Dermis blood vessel endothelial cell (primary cell): ENCODE data around the gene SPINT2. TPM values are rescaled to one million over a fixed set of nuclear protein-coding genes. Genes with fewer than 3 reads are reported as not detected.

Experiments used
- DNase-seq: peaks from one replicate; pipeline ENCODE4 v3.0.0; 2010
- total RNA-seq: library from RNA; depleted of rRNA; stranded (reverse); fragments of >200 nt; gene quantifications from 2 replicates; pipeline ENCODE4 v1.2.3, GENCODE V29; 2014

The SPINT2 gene
- total RNA-seq, 1 donor from 2014 or later: 34.5 TPM

DNA sequence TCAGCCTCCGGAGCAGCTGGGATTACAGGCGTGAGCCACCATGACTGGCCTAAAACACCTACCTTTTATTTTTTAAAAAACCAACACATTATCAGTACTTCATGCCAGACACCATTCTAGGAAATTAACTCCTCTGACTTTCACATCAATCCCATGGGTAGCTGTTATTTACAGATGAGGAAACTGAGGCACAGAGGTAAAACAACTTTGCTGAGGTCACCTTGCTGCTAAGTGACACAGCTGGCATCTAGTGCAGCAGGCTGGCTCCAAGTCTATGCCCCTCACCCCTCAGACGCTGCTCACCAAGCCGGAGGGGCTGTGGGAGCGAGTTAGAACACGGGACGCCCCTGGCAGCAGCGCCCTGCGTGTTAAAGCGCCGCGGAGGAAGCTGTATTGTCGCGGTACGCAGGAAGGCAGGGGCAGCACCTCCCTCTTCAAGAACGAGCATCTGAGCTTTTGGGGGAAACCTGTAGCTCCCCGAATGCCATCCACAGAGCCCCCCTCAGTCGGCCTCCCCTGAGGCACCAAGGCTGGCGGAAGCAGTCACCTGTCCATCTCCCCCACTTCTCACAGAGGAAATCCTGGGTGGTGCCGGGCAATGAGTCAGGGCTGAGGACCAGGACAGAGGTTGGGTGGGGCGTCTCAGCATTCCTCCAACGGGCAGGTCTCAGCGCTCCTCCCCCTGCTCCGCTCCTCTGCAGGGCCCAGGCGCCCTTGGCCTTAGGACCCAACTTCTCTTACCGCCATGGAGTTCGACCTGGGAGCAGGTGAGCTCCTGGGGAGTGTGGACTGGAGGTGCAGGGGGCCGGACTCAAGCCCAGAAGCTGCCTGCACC is 39.4 kb downstream of the SPINT2 start, which contains the start of gene C19orf33:
Gene C19orf33 (plus strand): TSS at position 735 of the 835 bp plus-strand sequence. CDS start 11 bp downstream, at position 746.
- peak; percentile 21 for DNase-seq

DNA sequence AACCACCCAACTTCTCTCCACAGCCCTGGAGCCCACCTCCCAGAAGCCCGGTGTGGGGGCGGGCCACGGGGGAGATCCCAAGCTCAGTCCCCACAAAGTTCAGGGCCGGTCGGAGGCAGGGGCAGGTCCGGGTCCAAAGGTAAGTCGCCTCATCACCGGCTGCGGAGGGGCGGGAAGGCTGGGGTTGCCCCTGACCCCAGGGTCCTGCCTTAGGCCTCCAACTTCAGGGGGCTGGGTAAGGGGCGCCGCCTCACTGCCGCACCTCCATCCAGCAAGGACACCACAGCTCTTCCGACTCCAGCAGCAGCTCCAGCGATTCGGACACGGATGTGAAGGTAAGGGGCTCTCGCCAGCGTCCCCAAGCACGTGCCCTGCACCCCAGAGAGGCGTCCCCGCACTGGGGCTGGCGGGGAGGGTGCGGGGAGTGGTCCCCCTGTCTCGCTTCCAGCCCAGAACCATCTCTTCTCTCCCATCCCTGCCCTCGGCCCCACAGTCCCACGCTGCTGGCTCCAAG is 40.0 kb downstream of the SPINT2 start:
- DNase-seq: no peak

DNA sequence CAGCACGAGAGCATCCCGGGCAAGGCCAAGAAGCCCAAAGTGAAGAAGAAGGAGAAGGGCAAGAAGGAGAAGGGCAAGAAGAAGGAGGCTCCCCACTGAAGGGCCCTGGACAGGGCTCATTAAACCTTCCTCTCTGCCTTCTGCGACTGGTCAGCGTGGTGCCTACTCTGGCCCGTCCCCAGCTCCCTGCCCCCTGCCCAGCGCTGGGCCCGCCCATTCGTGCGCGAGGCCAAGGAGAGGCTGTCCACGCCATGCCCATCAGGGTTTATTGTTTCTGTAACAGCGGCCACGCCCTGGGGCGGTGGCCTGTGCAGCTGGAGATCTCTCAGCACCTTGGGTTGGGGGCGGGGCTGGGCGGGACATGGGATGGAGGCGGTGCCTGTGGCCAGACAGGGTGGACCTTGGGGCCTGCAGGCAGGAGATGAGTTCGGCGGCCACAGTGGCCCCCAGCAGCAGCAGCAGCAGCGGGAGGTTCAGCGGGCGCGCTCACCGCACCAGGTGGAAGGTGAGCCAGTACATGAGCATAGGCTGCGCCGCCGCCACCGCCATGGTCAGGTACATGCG is 40.6 kb downstream of the SPINT2 start:
- DNase-seq: peak; percentile 64

DNA sequence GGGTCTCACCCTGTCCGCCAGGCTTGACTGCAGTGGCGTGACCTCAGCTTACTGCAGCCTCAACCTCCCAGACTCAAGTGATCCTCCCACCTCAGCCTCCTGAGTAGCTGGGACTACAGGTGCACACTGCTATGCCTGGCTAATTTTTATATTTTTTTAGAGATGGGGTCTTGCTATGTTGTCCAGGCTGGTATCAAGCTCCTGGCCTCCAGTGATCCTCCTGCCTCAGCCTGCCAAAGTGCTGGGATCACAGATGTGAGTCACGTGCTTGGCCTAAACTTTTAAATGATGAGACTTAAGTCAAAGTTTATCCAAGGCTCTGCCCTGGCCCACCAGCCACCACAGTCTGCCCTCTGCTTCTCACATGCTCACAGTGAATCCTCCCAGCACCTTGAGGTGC is 41.9 kb downstream of the SPINT2 start:
- DNase-seq: no peak

DNA sequence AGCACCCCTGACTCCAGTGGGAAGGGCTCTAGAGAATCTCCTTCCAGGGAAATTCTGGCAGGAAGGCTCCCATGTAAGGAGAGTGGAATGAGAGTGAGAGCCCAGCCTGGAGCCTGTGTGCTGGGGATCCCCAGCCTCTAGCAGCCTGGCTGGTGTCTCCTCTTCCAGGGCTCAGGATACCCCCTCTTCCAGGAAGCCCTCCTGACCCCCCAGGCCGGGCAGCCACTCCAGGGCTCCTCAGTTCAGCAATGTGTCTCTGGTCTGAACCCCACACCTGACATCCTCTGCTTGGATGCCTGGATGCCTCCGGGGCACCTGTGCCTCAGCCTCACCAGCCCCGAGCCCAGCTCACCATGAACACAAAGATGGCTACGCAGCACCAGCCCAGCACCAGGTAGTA is 42.7 kb downstream of the SPINT2 start:
- DNase-seq: no peak

DNA sequence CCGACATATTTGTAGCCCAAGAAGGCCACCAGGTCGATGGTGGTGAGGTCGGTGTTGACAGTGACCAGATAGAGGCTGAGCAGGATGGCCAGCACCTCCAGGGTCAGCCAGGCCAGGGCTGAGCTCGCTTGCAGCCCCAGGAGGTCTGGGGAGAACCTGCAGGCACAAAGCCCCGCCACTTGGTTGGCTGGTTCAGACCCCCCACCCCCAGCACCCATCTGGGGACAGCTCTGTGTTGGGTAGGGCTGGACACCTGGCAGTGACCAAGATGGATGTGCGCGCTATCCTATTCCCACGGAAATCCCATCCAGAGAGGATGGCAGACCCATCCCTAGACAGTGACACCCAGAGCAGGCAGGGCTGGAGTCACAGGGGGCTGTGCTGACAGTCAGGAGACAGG is 43.2 kb downstream of the SPINT2 start:
- no peak for DNase-seq

DNA sequence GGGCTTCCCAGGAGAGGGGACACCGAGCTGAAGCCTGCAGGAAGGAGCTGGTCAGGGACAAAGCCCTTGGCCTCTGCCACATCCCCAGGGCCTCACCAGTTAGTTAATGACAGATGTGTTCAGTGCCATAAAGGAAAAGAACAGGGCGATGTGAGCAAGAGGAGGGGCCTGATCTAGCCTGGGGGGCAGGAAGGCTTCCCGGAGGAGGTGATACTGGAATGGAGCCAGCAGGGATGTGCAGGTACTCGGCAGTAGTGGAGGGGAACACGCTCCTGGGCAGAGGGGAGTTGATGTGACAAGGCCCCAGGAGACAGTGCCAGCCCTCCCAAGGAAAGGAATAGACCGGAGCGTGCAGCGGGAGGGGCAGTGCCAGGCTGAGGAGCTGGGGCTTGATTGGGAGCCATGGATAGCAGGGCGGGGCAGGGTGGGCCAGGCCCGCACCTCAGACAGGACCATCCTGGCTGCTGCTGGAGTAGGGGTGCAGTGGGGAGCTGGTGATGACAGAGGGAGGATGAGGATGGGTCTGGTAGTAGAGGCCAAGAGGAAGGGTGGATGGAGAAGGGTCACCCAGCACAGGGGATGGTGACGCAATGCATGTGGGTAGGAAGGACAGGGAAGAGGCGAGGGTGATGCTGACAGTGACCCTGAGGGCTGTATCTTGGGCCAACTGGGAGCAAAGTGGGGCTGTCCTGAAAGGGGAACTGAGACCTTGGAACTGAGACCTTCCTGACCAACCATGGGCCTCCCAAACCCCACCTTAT is 43.8 kb downstream of the SPINT2 start:
- DNase-seq: no peak

DNA sequence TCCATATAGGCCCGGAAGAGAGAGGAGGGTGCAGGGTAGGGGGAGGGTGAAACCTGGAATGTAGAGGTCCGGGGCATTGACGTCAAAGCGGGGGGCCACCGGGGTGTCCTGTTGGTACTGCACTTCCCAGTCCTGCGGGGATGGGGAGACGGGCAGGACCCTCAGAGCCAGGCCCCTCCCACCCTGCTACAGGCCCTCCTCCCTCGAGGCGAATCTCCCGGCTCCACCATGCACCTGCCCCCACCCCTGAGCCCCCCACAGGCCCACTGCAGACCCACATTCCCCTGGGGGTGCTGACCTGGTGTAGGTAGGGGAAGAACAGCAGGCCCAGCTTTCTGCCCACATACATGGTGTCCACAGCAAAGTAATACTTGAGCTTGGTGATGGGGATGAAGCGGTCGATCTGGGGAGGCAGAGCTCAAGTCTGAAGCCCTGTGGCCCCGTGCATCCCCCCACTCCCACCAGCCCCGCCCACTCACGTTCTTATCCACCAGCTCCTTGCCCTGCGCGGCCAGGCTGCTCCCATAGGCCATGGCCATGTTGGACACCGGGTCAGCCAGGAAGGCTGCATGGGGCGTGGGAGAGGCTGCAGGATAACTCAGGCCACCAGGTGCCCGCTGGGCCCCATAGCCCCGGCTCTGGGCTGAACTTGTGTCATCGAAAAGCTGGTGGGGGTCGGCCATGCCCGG is 44.7 kb downstream of the SPINT2 start:
- no peak for DNase-seq

DNA sequence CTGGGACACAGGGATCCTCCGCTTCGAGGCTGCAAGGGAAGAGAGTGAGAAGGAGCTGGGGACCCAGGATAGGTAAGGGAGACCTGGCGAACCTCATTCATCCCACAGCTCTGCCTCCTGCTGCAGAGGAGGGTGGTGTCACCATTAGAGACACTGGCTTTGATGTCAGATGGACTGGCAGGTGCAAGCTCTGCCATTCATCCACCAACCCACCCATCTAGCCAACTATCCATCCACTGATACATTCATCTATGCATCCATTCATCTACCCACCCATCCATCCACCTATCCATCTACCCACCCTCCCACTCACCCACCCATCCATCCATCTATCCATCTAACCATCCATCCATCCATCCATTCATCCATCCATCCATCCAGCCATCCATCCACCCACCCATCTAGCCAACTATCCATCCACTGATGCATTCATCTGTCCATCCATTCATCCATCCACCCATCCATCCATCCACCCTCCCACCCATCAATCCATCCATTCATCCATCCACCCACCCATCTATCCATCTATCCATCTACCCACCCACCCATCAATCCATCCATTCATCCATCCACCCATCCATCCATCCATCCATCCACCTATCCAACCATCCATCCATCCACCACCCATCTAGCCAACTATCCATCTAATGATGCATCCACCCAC is 45.4 kb downstream of the SPINT2 start:
- no peak for DNase-seq

DNA sequence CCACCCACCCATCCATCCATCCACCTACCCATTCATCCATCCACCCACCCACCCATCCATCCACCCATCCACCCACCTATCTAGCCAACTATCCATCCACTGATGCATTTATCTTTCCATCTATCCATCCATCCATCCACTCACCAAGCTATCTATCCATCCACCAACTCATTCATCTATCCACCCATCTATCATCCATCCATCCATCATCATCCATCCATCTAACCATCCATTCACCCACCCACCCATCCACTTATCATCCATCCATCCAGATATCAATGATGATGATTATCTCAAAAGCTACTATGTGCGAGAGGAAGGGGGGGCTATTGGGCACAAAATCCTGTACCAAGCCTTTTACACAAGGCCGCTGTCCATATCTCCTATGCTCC is 45.9 kb downstream of the SPINT2 start:
- no peak for DNase-seq

DNA sequence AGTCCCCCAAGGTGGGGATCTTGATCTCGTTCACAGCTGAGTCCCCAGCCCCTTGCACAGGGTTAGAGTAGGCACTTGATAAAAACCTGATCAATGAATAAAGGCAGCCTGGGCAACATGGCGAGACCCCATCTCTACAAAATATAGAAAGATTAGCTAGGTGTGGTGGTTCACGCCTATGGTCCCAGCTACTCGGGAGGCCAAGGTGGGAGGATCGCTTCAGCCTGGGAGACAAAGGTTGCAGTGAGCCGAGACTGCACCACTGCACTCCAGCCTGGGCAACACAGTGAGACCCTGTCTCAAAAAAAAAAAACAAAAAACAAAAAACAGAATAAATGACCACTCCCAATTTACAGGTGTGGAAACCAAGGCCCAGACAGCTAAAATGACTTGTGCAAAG is 46.6 kb downstream of the SPINT2 start:
- DNase-seq: no peak

DNA sequence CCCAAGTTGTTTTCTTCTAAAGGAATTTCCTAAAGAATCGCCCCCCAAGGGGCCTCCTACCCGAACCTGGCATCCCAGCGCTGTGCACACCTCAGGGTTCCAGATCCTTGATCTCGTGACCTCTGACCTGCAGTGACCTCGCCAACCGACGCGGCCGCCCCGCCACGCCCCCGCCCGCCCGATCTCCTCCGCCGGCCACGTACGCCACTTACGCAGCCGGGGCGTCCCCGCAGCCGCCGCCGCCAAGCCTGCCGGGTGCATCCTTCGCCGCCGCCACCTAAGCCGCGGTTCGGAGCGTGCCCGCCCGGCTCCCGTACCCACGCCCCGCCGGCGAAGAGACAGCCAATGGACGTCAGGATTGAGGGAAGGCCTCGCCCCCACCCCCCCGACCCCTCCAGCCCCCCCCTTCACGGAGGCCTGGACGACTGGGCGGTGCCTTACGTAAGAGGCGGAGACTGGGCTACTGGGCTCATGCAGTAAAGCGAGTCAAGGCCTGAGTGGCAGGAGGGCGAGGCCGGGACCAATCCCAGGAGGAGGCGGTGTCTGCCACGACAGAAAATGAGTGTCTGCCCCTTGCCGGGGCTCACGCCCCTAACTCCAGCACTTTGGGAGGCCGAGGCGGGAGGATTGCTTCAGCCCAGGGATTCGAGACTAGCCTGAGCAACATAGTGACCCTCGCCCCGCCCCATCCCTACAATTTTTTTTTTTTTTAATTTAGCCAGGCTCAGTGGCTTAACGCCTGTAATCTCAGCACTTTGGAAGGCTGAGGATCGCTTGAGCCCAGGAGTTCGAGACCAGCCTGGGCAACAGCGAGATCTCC is 51.5 kb downstream of the SPINT2 start, which contains the start of gene YIF1B:
Gene YIF1B (minus strand): TSS at position 291 of the 820 bp plus-strand sequence. CDS start 30 bp downstream, at position 261.
- peak; percentile 98 for DNase-seq

DNA sequence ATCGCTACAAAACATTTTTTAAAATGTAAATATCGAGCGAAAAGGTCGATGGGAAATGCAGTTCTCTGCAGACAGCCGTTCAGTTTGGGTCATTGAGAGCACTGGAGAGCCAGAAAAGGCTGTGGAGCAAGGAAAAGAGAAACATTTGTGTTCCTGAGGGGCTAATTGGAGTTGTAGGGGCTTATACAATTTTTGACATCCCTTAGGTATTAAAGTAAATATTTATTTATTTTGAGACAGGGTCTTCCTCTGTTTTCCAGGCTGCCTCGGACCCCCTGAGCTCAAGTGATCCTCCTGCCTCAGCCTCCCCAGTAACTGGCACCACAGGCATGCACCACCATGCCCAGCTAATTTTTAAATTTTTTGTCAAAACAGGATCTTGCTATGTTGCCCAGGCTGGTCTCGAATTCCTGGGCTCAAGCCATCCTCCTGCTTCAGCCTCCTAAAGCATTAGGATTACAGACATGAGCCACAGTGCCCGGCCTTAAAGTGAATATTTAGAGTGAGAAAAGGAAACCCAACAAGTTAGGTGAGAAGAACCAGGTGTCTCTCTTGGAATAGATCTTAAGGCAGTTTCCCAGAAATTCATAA is 52.2 kb downstream of the SPINT2 start:
- DNase-seq: no peak

DNA sequence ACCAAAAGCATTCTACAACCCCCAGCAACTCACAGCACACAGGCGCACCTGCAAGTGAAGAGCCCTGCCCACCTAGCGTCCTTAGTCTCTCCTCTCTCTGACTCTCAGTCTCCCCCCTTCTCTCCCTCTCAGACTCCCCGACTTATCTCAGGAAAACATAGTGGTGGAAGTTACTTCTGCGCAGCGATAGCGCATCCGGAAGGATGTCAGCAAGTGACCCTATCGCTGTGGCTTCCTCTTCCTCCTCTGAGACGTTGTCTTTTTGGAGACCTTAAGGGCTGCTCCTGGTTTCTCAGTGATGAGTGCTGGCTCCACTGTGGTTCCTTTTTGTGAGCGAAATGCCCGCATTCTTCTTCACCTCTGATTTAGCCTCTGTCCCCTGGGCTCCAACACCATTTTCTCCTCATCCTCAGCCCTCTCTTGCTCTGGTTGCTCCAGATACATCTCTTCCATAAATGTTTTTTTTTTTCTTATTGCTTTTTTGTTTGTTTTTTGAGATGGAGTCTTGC is 52.8 kb downstream of the SPINT2 start:
- peak; percentile 33 for DNase-seq

DNA sequence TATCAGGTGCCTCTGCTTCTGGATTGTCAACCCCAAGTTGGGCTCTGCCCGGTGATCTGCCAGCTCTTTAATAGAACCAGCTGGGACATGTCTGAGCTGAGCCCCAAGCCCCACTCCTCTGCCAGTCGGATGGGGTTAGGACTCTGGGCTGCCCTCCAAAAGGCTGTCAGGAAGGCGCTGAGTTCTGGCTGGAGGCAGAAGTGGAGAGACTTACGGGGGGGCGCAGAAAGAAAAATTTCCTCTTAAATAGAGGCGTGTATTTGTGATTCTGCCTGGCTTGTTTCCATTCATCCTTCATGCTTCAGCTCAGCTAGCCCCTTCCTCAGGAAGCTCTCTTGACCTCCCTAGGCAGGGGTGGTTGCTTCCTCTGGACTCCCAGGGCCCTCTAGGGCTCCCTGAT is 54.3 kb downstream of the SPINT2 start:
- DNase-seq: peak; percentile 23

DNA sequence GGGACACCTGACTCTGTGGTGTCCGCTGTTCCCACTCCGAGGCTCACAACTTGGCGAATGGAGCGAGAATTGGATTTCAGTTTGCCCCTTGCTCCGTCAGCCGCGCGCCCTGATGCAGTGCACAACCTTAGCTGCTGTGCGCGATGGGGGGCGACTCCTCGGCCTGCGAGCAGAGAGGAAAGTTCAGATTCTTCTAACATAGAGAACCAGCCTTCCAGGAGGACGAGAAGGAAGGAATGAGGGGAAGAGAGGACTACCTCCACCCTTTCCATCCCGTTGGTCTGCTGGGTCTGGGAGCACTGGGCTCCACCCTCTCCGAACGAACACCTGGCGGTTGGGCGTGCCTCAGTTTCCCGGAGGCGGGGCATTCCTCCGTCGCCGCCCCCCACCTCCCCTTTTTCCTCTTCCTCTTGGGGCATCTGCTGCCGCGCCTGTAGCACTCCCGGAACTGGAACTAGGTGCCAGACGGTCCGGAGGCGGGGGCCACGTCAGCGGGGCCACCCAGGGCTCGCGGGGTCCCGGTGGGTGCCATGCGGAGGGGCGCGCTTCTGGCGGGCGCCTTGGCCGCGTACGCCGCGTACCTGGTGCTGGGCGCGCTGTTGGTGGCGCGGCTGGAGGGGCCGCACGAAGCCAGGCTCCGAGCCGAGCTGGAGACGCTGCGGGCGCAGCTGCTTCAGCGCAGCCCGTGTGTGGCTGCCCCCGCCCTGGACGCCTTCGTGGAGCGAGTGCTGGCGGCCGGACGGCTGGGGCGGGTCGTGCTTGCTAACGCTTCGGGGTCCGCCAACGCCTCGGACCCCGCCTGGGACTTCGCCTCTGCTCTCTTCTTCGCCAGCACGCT is 55.3 kb downstream of the SPINT2 start, which contains the start of gene KCNK6:
Gene KCNK6 (plus strand): TSS at position 425 of the 838 bp plus-strand sequence. CDS start 106 bp downstream, at position 531.
- peak; percentile 52 for DNase-seq

DNA sequence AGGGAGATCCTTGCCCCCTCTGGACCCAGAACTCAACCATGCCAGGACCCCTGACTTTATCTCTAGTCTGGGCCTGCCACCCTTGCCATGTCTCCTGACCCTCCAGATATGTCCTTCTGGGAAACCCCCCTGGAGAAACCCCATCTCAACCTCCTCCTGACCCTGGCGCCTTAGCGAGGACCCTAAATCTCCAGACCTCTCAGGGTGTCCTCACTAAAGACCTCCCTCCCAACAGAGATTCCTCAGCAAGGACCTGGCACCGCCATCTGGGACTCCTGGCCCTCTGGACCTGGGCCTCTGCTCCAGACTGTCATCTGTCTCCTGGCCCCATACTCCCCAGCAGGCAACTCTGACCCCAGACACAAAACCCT is 56.6 kb downstream of the SPINT2 start:
- DNase-seq: no peak

DNA sequence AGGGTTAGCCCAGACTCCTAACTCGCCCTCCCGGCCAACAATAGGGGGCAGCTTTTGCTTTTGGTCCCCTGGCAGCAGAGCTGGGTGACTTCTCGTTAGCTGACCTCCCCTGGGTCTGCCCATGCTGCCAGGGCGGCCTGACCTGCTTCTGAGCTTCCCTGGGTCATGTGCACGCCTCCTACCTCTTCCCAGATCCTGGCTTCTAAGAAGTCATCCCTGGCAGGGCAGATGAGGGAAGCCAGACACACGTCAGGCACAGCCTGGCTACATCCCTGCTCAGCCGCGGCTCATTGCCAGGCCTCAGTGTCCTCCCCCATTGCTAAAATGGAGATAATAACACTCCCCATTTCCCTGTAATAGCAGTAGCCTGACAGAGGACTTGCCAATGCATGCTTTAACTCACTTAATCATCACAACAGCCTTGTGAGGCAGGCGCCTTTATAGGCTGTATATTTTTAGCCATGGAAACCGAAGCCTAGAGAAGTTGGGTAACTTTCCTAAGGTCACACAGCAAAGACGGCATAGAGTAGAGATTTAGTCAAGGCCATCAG is 57.3 kb downstream of the SPINT2 start:
- no peak for DNase-seq

DNA sequence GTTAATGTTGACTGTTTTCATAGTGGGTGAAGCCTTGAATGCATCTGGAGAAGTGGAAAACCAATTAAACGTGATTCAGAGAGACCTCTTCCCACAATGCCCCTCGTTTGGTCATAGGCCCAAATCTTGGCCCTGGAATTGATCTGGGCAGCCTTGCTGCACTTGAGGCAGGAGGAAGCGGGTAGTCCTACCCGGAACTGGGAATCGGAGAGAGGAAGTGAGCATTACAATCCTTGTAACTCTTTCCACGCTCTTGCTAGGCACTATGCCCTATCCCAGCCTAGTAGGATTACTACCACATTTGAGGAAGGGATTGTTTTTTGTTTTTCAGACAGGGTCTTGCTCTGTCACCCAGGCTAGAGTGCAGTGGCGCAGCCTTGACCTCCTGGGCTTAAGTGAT is 58.9 kb downstream of the SPINT2 start:
- DNase-seq: no peak
